Right hindlimb (tissue), 1 donor: ENCODE data around the gene CCKAR.

ENCODE experiments used
- DNase-seq: peaks from one replicate; pipeline ENCODE4 v3.0.0-alpha.2; 2018

The CCKAR gene

GRCh38 chr4:26457412-26457811, 32.9 kb downstream of the CCKAR start:
- DNase-seq = no peak

DNA sequence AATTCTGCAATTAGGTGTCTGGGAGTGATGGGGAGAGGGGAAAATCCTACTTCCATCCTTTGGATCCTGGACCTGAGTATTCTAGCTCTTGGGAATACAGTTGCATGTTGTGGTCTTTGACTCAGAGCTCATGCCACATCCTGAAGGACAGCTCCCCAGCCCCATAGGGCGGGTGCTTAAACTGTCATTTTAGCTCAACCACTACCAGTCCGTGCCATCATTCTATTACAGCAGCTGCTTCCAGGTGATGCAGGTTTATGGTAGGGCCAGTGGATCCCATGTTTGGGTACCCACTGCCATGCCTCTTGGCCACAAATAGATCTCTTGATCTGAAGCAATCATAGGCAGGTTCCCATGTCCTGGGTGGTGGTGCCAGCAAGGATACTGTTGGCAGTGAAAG, 34.7 kb downstream of the CCKAR start:
- no peak for DNase-seq

DNA sequence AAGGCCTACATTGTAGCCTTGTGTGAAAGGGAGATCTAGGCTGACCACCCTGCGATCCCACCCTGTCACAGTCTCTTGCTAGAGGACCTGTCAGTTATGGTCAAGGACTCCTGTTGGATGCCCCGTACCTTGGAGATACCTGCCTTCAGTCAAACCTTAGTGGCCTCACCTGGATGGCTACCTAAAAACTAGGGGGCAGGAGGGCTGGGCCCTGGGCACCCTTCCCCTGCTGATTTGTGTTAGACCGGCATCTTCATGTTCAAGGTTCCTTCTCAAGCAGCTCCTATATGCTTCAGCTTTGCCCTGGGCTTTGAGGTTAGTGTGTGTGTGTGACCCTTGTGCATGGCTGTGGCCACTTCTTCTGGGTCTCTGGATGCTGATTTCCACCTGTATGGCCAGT, 35.3 kb downstream of the CCKAR start:
- no peak for DNase-seq

DNA sequence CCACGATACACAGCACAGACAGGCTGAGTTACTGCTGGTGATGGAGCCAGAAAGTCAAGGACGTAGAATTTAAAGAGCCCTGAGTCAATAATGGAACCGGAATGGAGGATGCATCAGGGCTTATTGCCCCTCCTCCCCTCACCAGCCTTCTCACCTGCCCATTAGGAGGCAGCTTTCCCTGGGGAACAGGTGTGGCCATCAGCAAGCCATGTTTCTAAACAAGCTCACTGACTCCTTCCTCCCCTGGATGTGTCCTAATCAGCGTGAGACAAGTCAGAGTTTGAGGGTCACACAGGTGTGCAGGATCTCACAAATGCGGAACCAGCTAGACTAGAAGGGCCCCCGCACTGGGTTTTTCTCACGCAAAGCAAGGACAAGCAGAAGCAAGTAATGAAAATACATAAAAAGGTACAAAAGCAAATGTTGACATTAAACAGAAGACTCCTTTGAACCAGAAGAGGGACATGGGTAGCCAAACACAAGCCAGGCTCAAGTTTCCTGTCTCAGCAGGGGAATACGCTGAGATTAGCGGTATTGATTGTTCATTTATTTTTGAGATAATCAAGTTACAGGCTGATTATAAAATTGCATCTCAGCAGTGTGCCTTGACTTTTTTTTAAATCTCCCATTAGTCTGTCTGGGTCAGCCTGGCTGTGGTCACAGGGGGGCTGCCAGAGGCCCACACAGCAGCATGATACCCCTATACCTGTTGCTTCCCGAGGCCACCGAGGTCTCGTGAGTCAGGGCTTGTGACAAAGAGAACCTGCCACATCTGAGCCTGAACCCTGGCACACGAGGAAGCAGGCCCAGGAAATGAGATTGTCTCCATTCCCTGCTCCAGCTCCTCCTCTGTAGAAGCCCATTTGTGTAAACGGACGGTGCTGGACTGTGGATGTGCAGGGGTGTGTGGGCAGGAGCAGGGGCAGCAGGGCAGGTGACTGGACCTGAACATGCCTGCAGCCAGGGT, 37.4 kb downstream of the CCKAR start:
- DNase-seq = no peak

DNA sequence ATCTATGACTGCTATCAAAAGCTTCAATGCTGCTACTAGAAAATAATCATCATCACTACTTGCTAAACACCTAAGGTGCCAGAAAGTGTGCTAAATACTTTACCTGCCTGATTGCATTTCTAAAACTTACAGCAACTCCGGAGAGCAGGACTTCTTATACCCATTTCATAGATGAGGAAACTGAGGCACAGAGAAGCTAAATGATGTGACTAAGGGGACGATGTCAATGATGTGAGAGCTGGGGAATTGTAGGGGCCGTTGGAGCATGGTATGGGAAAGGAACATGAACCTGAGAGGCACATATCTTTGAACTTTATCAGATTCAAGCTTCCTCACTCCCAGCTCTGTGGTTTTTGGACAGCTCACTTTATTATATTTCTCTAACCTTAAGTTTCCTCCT, 38.7 kb downstream of the CCKAR start:
- no peak for DNase-seq

GRCh38 chr4:26450418-26450817, 39.9 kb downstream of the CCKAR start:
- no peak for DNase-seq

- no peak for DNase-seq
Measured at GRCh38 chr4:26447378-26447777, 42.9 kb downstream of the CCKAR start.

DNA sequence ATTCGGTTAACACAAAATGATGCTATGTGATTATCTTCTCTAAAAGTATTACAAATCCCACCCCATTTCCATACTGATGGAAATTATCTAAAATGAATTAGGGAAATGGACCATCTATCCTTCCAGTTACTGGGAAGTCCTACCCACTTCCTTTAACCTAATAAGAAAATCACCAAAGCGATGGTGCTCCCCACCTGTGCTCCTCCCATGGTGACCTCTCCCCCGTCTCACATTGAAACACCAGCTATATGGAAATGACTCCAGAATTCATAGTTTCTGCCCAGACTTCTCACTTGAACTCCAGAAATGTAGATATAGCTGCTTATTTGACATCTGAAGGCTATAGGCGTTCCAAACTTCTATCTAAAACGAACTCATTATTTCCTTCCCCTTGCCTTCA, 48.5 kb downstream of the CCKAR start:
- DNase-seq = no peak

DNA sequence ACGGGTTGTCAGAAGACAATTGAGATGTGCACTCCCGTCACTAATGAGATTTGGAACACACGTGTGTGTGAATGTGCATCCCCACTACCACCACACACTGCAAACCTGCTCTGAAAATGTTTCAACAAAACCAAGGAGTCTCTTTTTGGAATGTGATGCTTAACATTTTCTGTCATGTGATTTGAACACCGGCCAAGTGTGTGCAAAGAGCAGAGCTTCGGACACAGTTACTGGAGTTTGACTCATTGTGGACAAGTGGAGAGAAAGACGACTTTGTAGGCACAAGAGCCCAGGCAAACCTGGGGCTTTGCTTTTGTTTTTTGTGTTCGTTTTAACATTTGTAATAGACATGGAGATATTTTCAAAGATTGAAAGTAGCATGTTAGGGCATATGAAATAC, 49.2 kb downstream of the CCKAR start:
- no peak for DNase-seq

- no peak for DNase-seq
Measured at GRCh38 chr4:26434030-26434639, 56.1 kb downstream of the CCKAR start.

- no peak for DNase-seq
Measured at GRCh38 chr4:26433556-26433955, 56.7 kb downstream of the CCKAR start.

DNA sequence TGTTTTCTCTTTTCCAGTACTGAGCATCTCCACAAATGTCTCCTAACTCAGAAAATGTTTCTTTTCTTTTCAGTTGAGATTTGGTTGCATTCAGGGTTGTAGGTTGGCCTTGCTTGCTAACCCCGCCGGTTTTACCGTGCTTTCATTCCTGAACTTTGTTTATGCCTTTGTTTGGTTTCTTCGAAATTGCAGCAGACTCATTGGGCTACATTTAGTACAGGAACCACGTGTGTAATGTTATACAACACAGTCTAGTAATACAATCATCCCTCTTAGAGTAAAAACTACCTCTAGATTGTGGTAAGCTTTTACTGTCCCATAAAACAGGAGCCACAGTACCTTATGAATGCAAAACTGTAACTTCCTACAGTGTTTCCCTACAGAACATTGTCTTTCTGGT, 57.9 kb downstream of the CCKAR start:
- DNase-seq = no peak

DNA sequence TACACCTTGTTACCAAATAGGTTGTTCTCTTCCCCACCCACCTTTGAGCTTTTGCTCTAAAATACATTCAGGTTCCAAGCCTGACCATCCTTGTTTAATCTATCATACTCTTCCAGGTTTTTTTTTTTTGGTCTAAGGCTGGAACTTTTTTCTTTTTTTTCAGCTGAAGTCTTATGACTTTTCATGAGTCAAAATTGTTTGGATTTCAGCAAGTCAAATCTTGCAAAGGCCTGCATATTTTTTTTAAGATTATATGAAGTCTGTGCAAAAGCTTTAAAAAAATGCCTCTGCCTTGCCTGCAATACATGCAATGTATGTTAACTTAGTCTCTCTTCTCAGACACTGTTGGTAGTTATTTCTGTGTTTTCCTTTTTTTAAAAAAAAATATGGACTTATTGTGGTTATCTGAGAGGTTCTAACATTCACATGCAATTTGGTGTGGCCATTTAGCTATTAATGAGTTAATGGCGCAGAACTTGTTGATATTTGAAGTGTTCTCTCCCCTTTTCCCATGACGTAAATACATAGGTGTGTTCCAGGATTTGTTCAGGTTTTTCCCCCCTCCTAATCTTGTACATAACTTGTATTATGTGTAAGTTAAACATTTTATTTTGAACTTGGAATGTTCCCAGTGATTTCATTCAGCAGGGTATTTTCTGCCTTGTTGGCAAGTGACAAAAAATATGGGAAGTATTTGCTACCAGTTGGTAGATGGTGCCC, 58.7 kb downstream of the CCKAR start:
- DNase-seq = no peak
